H1 (cell line): ENCODE results near the gene HS3ST5. TPM values are rescaled to one million over a fixed set of nuclear protein-coding genes. Genes with fewer than 3 reads are reported as not detected.

Source experiments
- CTCF ChIA-PET: fragments of 300-600 bp; sonication (Branson Sonifier 250); formaldehyde crosslinking; loops from one replicate; lab custom pipeline; 2021; ENCODE audit not compliant: partially characterized antibody; lab: Charles Lee
- POLR2A ChIA-PET: fragments of 300-600 bp; sonication (Branson Sonifier 250); formaldehyde crosslinking; loops from one replicate; lab custom pipeline; 2021; ENCODE audit warnings: inconsistent platforms; ENCODE audit not compliant: partially characterized antibody; lab: Charles Lee
- DNase-seq, 2 experiments: peaks; one replicate each; pipeline versions ENCODE4 v3.0.0 to v3.0.0-alpha.2; 2010 to 2022; ENCODE audit warnings: low spot score in 2 of 2, low read depth in 1 of 2, mixed read lengths in 1 of 2
- FAIRE-seq: peaks from 2 replicates; lab custom pipeline; 2011; peaks lifted over from hg19 to GRCh38; lab: Jason Lieb, UNC
- H2AFZ ChIP-seq: 2 replicates; pipeline ENCODE4 v1.8.1; 2012; ENCODE audit warnings: low read length, inconsistent platforms
- H2AK5ac ChIP-seq: 2 replicates; pipeline ENCODE4 v1.6.1; 2013; ENCODE audit warnings: low read depth, low read length
- H2BK120ac ChIP-seq: replicated peaks from 2 replicates; pipeline ENCODE3; 2013; ENCODE audit warnings: low read depth, low read length, inconsistent platforms
- H2BK12ac ChIP-seq: 2 replicates; pipeline ENCODE4 v1.6.1; 2013; ENCODE audit warnings: low read depth, low read length
- H2BK15ac ChIP-seq: 2 replicates; pipeline ENCODE4 v1.6.1; 2013; ENCODE audit warnings: low read length
- H2BK20ac ChIP-seq: 2 replicates; pipeline ENCODE4 v1.6.1; 2013; ENCODE audit warnings: low read length
- H2BK5ac ChIP-seq: 2 replicates; pipeline ENCODE4 v1.6.1; 2013; ENCODE audit warnings: low read depth, low read length
- H3K14ac ChIP-seq: 2 replicates; pipeline ENCODE4 v1.6.1; 2013; ENCODE audit warnings: inconsistent platforms; ENCODE audit not compliant: insufficient read length
- H3K18ac ChIP-seq: 2 replicates; pipeline ENCODE4 v1.6.1; 2013; ENCODE audit warnings: low read length; ENCODE audit errors: extremely low read depth
- H3K23ac ChIP-seq: 2 replicates; pipeline ENCODE4 v1.6.1; 2013; ENCODE audit warnings: inconsistent platforms; ENCODE audit not compliant: insufficient read length
- H3K23me2 ChIP-seq: 2 replicates; pipeline ENCODE4 v1.6.1; 2013; ENCODE audit warnings: low read depth, low read length
- H3K27ac ChIP-seq: 2 replicates; pipeline ENCODE4 v1.6.1; 2011; ENCODE audit warnings: low read depth, low read length, inconsistent platforms
- H3K27me3 ChIP-seq, 4 experiments: replicated peaks in 1 of 4; 1 replicate in 1 of 4; 2 replicates in 3 of 4; pipeline versions ENCODE4 v1.6.1 to v1.8.1; 2011 to 2013; ENCODE audit warnings: low read length in 3 of 4, mild to moderate bottlenecking in 3 of 4, inconsistent platforms in 2 of 4, mixed read lengths in 2 of 4, moderate library complexity in 1 of 4; ENCODE audit not compliant: control insufficient read depth in 3 of 4, insufficient read depth in 3 of 4; ENCODE audit errors: extremely low read depth in 1 of 4
- H3K36me3 ChIP-seq, 4 experiments: 2 replicates each; pipeline versions ENCODE4 v1.6.1 to v1.8.1; 2011 to 2013; ENCODE audit warnings: mild to moderate bottlenecking in 4 of 4, low read length in 3 of 4, moderate library complexity in 2 of 4, control low read depth in 1 of 4, inconsistent platforms in 1 of 4; ENCODE audit not compliant: insufficient read depth in 4 of 4, control insufficient read depth in 2 of 4
- H3K4ac ChIP-seq: replicated peaks from 2 replicates; pipeline ENCODE3; 2013; ENCODE audit warnings: low read length, low read depth, mixed read lengths, inconsistent platforms; ENCODE audit not compliant: insufficient read length
- H3K4me1 ChIP-seq, 4 experiments: replicated peaks in 1 of 4; 1 replicate in 1 of 4; 2 replicates in 3 of 4; pipeline versions ENCODE4 v1.6.1 to v1.8.1; 2011 to 2013; ENCODE audit warnings: low read length in 3 of 4, inconsistent platforms in 2 of 4, mixed read lengths in 1 of 4; ENCODE audit not compliant: insufficient read depth in 4 of 4, control insufficient read depth in 3 of 4
- H3K4me2 ChIP-seq, 2 experiments: 2 replicates each; pipeline versions ENCODE4 v1.6.1 to v1.8.1; 2011 to 2013; ENCODE audit warnings: low read depth in 2 of 2, low read length in 2 of 2, control low read depth in 1 of 2, inconsistent platforms in 1 of 2, mild to moderate bottlenecking in 1 of 2; ENCODE audit not compliant: insufficient read depth in 1 of 2
- H3K4me3 ChIP-seq, 4 experiments: fragments of 200-600, 300-600 bp in 1 of 4; sonication (generic), shearing (Covaris generic), sonication (Bioruptor Twin) in 1 of 4; 2 replicates each; pipeline versions ENCODE4 v1.5.1 to v1.8.1; 2011 to 2016; ENCODE audit warnings: low read length in 4 of 4, low read depth in 3 of 4, control low read depth in 2 of 4, inconsistent platforms in 2 of 4, mild to moderate bottlenecking in 2 of 4, mixed read lengths in 1 of 4, moderate library complexity in 1 of 4; ENCODE audit not compliant: insufficient read depth in 2 of 4; ENCODE audit errors: extremely low read depth in 1 of 4
- H3K56ac ChIP-seq: replicated peaks from 2 replicates; pipeline ENCODE3; 2013; ENCODE audit warnings: low read depth, mild to moderate bottlenecking, mixed read lengths, low read length, inconsistent platforms; ENCODE audit not compliant: insufficient read length
- H3K79me1 ChIP-seq: 2 replicates; pipeline ENCODE4 v1.6.1; 2013; ENCODE audit warnings: low read depth, low read length, control low read depth
- H3K79me2 ChIP-seq, 2 experiments: 2 replicates each; pipeline versions ENCODE4 v1.6.1 to v1.8.1; 2012 to 2013; ENCODE audit warnings: low read length in 2 of 2, mild to moderate bottlenecking in 2 of 2, inconsistent platforms in 1 of 2; ENCODE audit not compliant: insufficient read depth in 2 of 2, control insufficient read depth in 1 of 2
- H3K9ac ChIP-seq, 4 experiments: replicated peaks in 1 of 4; 1 replicate in 1 of 4; 2 replicates in 3 of 4; pipeline versions ENCODE4 v1.6.1 to v1.8.1; 2011 to 2013; ENCODE audit warnings: low read depth in 3 of 4, low read length in 3 of 4, control low read depth in 2 of 4, mild to moderate bottlenecking in 2 of 4, moderate library complexity in 2 of 4, inconsistent platforms in 1 of 4; ENCODE audit errors: extremely low read depth in 1 of 4
- H3K9me3 ChIP-seq, 2 experiments: 2 replicates each; pipeline versions ENCODE4 v1.6.1 to v1.8.1; 2012 to 2013; ENCODE audit warnings: mild to moderate bottlenecking in 2 of 2, moderate library complexity in 2 of 2, control low read depth in 1 of 2, inconsistent platforms in 1 of 2, low read depth in 1 of 2, low read length in 1 of 2, mixed read lengths in 1 of 2; ENCODE audit not compliant: insufficient read depth in 2 of 2
- H4K20me1 ChIP-seq, 2 experiments: replicated peaks in 1 of 2; 2 replicates each; pipeline versions ENCODE3 to v1.8.1; 2011 to 2013; ENCODE audit warnings: inconsistent platforms in 2 of 2, low read length in 2 of 2, mild to moderate bottlenecking in 1 of 2; ENCODE audit not compliant: insufficient read depth in 2 of 2, control insufficient read depth in 1 of 2
- H4K5ac ChIP-seq: 2 replicates; pipeline ENCODE4 v1.6.1; 2013; ENCODE audit warnings: low read length, low read depth, mixed read lengths, inconsistent platforms; ENCODE audit not compliant: insufficient read length
- H4K8ac ChIP-seq: 2 replicates; pipeline ENCODE4 v1.8.0; 2013; ENCODE audit warnings: mild to moderate bottlenecking, moderate library complexity, low read length, inconsistent platforms; ENCODE audit not compliant: insufficient read depth; ENCODE audit errors: extremely low read depth
- H4K91ac ChIP-seq: replicated peaks from 2 replicates; pipeline ENCODE3; 2013; ENCODE audit warnings: low read length, mixed read lengths, inconsistent platforms; ENCODE audit not compliant: insufficient read length
- ATF2 ChIP-seq: IDR thresholded peaks from 2 replicates; pipeline ENCODE4 v1.6.1; 2012; ENCODE audit warnings: low read length, inconsistent platforms
- CBX5 ChIP-seq: fragments of 300-800, 300-1000 bp; sonication (generic); IDR thresholded peaks from 2 replicates; pipeline ENCODE4 v1.7.1; 2016; ENCODE audit warnings: antibody characterized with exemption, low read length, low read depth
- HDAC2 ChIP-seq, 2 experiments: fragments of 300-600 bp in 1 of 2; sonication (generic) in 1 of 2; IDR thresholded peaks; 2 replicates each; pipeline ENCODE4 v1.6.1; 2011 to 2012; ENCODE audit warnings: low read depth in 2 of 2, low read length in 2 of 2, mild to moderate bottlenecking in 2 of 2, moderate library complexity in 2 of 2, borderline replicate concordance in 1 of 2, inconsistent platforms in 1 of 2
- KDM1A ChIP-seq: fragments of 200-600, 300-600 bp; sonication (generic); IDR thresholded peaks from 2 replicates; pipeline ENCODE4 v1.7.1; 2016; ENCODE audit warnings: mild to moderate bottlenecking, low read length, borderline replicate concordance
- KDM4A ChIP-seq: IDR thresholded peaks from one replicate; pipeline ENCODE4 v1.7.1; 2012; ENCODE audit warnings: low read depth, mild to moderate bottlenecking, moderate library complexity, low read length, inconsistent platforms; ENCODE audit not compliant: severe bottlenecking
- MAFK ChIP-seq: IDR thresholded peaks from 2 replicates; pipeline ENCODE4 v1.6.1; 2012; ENCODE audit warnings: low read depth, mild to moderate bottlenecking, improper control_type of control experiment, low read length
- NRF1 ChIP-seq: IDR thresholded peaks from 2 replicates; pipeline ENCODE4 v1.6.1; 2011; ENCODE audit warnings: mild to moderate bottlenecking, low read depth, low read length, improper control_type of control experiment
- RFX5 ChIP-seq: IDR thresholded peaks from 2 replicates; pipeline ENCODE4 v1.6.1; 2011; ENCODE audit warnings: low read depth, low read length, improper control_type of control experiment, borderline replicate concordance
- RXRA ChIP-seq: IDR thresholded peaks from 2 replicates; pipeline ENCODE4 v1.6.1; 2011; ENCODE audit warnings: low read depth, mild to moderate bottlenecking, low read length, moderate library complexity; ENCODE audit not compliant: insufficient read depth
- TAF1 ChIP-seq: IDR thresholded peaks from 2 replicates; pipeline ENCODE4 v1.6.1; 2011; ENCODE audit warnings: mild to moderate bottlenecking, low read depth, low read length
- WGBS, 2 experiments: shearing (Covaris generic) in 1 of 2; methylation state at CpG; one replicate each; pipeline versions ENCODE4 v1.1.6 to v1.1.7; 2013 to 2015; ENCODE audit warnings: low lambda C conversion rate in 2 of 2, mixed read lengths in 2 of 2, inconsistent platforms in 1 of 2, low coverage in 1 of 2, missing lambda C conversion rate in 1 of 2; ENCODE audit not compliant: insufficient replicate concordance in 2 of 2, insufficient coverage in 1 of 2, insufficient read length in 1 of 2; ENCODE audit errors: extremely low coverage in 1 of 2, missing lambda C conversion rate in 1 of 2; 5-methylcytosine and 5-hydroxymethylcytosine counted together
- polyA plus RNA-seq, 7 experiments: library from polyadenylated mRNA; depleted of rRNA in 3 of 7; stranded (reverse) in 5 of 7; unstranded in 2 of 7; fragments of >200 nt in 5 of 7; fragments of 200-250 nt in 2 of 7; gene quantifications; 1 replicate in 5 of 7; 2 replicates in 1 of 7; 4 replicates in 1 of 7; pipeline versions ENCODE4 v1.2.1 to v1.2.3, GENCODE V29; 2011 to 2013; ENCODE audit warnings: missing spikeins in 2 of 7, mixed read lengths in 2 of 7
- total RNA-seq: library from RNA; stranded (reverse); fragmentation: NEBNext Ultra II Directional; extraction: Animal tissue kit (Norgen Biotek cat#: 25700); gene quantifications from 2 replicates; pipeline ENCODE4 v1.2.1, GENCODE V29; 2021

HS3ST5 gene
- total and polyA plus RNA-seq, 2 of the 8 experiments (the other 6 are each of a cell fraction or from before 2014, with no cell fraction given) = 1.2 to 9.9 TPM

- Histone ChIP-seq H3K27me3 (no peaks in the 10 kb centered on the region), H3K4me3 (no peak overlapping the region), H3K79me1 (no peaks in the 10 kb centered on the region), H2BK20ac (no peak overlapping the region), H3K9ac (no peak overlapping the region), H3K18ac (no peak overlapping the region), H3K36me3 (peaks cover 0 to 14% (median 2%) of the 10 kb centered on the region in 4 experiments; a peak in 4 of 8 replicates), H2BK5ac (no peak overlapping the region), H4K5ac (no peak overlapping the region), H3K4me2 (no peak overlapping the region), H4K8ac (no peak overlapping the region), H2AK5ac (no peak overlapping the region), H4K20me1 (no peaks in the 10 kb centered on the region), H3K23me2 (no peaks in the 10 kb centered on the region), H3K4ac (no peak overlapping the region), H2AFZ (no peak overlapping the region), H3K56ac (no peak overlapping the region), H2BK120ac (no peak overlapping the region), H3K23ac (no peak overlapping the region), H3K9me3 (no peaks in the 10 kb centered on the region), H4K91ac (no peak overlapping the region), H3K4me1 (peaks cover 0 to 11% (median 3%) of the 10 kb centered on the region in 4 experiments; a peak in 5 of 7 replicates), H3K14ac (no peak overlapping the region), H3K27ac (no peak overlapping the region), H2BK15ac (no peak overlapping the region), H2BK12ac (no peak overlapping the region), H3K79me2 (no peaks in the 10 kb centered on the region)
- WGBS, 2 experiments = 95% methylated on average over 4 of the region's 4 CpGs; no CpG with 5 or more reads in 1 of the 2 experiments
- no peak for FAIRE-seq
- ChIA-PET POLR2A (no interaction called here), CTCF (interaction anchor here (1.3 to 1.8 kb wide), 3 partner anchors 9 to 63 kb away, joined by 3 to 7 read pairs (median 5); no protein-coding TSS in a partner anchor)
- TF ChIP-seq KDM4A (no peak), CBX5 (no peak), HDAC2 (IDR thresholded peaks at IDR 0.05; ENCODE audit: borderline replicate concordance in 1 of 2, low read depth in 2 of 2, low read length in 2 of 2) (no peak), ATF2 (no peak), MAFK (no peak), RFX5 (no peak), RXRA (no peak), KDM1A (no peak), NRF1 (no peak), TAF1 (no peak)
- DNase-seq = no peak
These were observed 171.3 kb downstream of the HS3ST5 start for GRCh38 chr6:114171473-114171872.
